Measurements from ENCODE around the gene TMTC3.
"Not testable (repeated sequence)": the region's sequence is repeated elsewhere in the genome, so short reads cannot be mapped to it uniquely, and the experiment has no call there.

The TMTC3 gene

GRCh38 chr12:88141774-88142609, at the start of gene TMTC3, which contains the start of gene CEP290:
TMTC3 (plus strand) TSS chr12:88142307; CDS start chr12:88148316, 6,009 bp downstream.
CEP290 (minus strand) TSS chr12:88142088; CDS start chr12:88141307, 781 bp downstream.
- DNase-seq (ENCODE audit: low read depth) = peak; percentile 83

- DNase-seq (ENCODE audit: low read depth) = no peak
These were observed 49.3 kb upstream of the TMTC3 start for GRCh38 chr12:88092771-88093170.

GRCh38 chr12:88093573-88093972, 48.5 kb upstream of the TMTC3 start:
- DNase-seq (ENCODE audit: low read depth) = no peak

- no peak for DNase-seq (ENCODE audit: low read depth)
These were observed 34.1 kb upstream of the TMTC3 start for GRCh38 chr12:88108021-88108420.

- DNase-seq (ENCODE audit: low read depth) = no peak
These were observed 30.9 kb upstream of the TMTC3 start for GRCh38 chr12:88111074-88111652.

GRCh38 chr12:88113871-88114270, 28.2 kb upstream of the TMTC3 start:
- DNase-seq (ENCODE audit: low read depth) = no peak

GRCh38 chr12:88122666-88123065, 19.4 kb upstream of the TMTC3 start:
- DNase-seq (ENCODE audit: low read depth) = no peak

- DNase-seq (ENCODE audit: low read depth) = no peak
These were observed 15.0 kb upstream of the TMTC3 start for GRCh38 chr12:88127099-88127498.

- DNase-seq (ENCODE audit: low read depth) = no peak
These were observed 14.3 kb upstream of the TMTC3 start for GRCh38 chr12:88127855-88128254.

GRCh38 chr12:88132392-88132791, 9.7 kb upstream of the TMTC3 start:
- no peak for DNase-seq (ENCODE audit: low read depth)

- DNase-seq (ENCODE audit: low read depth) = not testable (repeated sequence)
These were observed 8.9 kb upstream of the TMTC3 start for GRCh38 chr12:88133181-88133580.

GRCh38 chr12:88139711-88140110, 2.4 kb upstream of the TMTC3 start:
- DNase-seq (ENCODE audit: low read depth) = not testable (repeated sequence)

GRCh38 chr12:88141425-88141773, 708 bp upstream of the TMTC3 start:
- no peak for DNase-seq (ENCODE audit: low read depth)

GRCh38 chr12:88142610-88142991, 494 bp downstream of the TMTC3 start:
- DNase-seq (ENCODE audit: low read depth) = peak; percentile 14

GRCh38 chr12:88144037-88144436, 1.9 kb downstream of the TMTC3 start:
- no peak for DNase-seq (ENCODE audit: low read depth)

GRCh38 chr12:88144546-88145468, 2.7 kb downstream of the TMTC3 start:
- no peak for DNase-seq (ENCODE audit: low read depth)

GRCh38 chr12:88145567-88146505, 3.7 kb downstream of the TMTC3 start:
- DNase-seq (ENCODE audit: low read depth) = no peak

- no peak for DNase-seq (ENCODE audit: low read depth)
These were observed 8.0 kb downstream of the TMTC3 start for GRCh38 chr12:88150063-88150462.

GRCh38 chr12:88153959-88154358, 11.9 kb downstream of the TMTC3 start:
- no peak for DNase-seq (ENCODE audit: low read depth)

- DNase-seq (ENCODE audit: low read depth) = no peak
These were observed 14.1 kb downstream of the TMTC3 start for GRCh38 chr12:88156075-88156654.

GRCh38 chr12:88163371-88163770, 21.3 kb downstream of the TMTC3 start:
- DNase-seq (ENCODE audit: low read depth) = no peak
